Adrenal gland (tissue), 5 donors: ENCODE measurements around the gene C13orf46.

ENCODE experiments used
- POLR2A ChIP-seq, 2 donors: fragments of 450-650 bp; IDR thresholded peaks; one replicate each; pipeline ENCODE4 v1.6.1; 2017; ENCODE audit warnings: antibody characterized with exemption in 2 of 2, mild to moderate bottlenecking in 2 of 2, moderate library complexity in 1 of 2
- TF ChIP-seq, protein P1 (sequence below), 6 experiments: fragments of 450-650 bp in 4 of 6; fragments of 200-600 bp in 2 of 6; sonication (generic) in 1 of 6; IDR thresholded peaks; 1 replicate in 5 of 6; 2 replicates in 1 of 6; pipeline versions ENCODE4 v1.5.1 to v1.8.0; 2016 to 2021; ENCODE audit warnings: antibody characterized with exemption in 6 of 6, mild to moderate bottlenecking in 2 of 6, moderate library complexity in 1 of 6
- donor health status: DM: no; HTN: no; CAD: no.

- TF ChIP-seq POLR2A (IDR thresholded peaks at IDR 0.05) = no peak
- TF ChIP-seq, protein P1, sequence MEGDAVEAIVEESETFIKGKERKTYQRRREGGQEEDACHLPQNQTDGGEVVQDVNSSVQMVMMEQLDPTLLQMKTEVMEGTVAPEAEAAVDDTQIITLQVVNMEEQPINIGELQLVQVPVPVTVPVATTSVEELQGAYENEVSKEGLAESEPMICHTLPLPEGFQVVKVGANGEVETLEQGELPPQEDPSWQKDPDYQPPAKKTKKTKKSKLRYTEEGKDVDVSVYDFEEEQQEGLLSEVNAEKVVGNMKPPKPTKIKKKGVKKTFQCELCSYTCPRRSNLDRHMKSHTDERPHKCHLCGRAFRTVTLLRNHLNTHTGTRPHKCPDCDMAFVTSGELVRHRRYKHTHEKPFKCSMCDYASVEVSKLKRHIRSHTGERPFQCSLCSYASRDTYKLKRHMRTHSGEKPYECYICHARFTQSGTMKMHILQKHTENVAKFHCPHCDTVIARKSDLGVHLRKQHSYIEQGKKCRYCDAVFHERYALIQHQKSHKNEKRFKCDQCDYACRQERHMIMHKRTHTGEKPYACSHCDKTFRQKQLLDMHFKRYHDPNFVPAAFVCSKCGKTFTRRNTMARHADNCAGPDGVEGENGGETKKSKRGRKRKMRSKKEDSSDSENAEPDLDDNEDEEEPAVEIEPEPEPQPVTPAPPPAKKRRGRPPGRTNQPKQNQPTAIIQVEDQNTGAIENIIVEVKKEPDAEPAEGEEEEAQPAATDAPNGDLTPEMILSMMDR (IDR thresholded peaks at IDR 0.05) = no peak
These were observed 8.4 kb downstream of the C13orf46 start for GRCh38 chr13:113965383-113965874.
